ENCODE measurements around the gene EIF4G3. TPM values are rescaled to one million over a fixed set of nuclear protein-coding genes. Genes with fewer than 3 reads are reported as not detected.

The EIF4G3 gene
- total and polyA plus RNA-seq, 2 of the 8 experiments (the other 6 are each of a cell fraction or from before 2014, with no cell fraction given): 47.5 to 66.6 TPM

DNA sequence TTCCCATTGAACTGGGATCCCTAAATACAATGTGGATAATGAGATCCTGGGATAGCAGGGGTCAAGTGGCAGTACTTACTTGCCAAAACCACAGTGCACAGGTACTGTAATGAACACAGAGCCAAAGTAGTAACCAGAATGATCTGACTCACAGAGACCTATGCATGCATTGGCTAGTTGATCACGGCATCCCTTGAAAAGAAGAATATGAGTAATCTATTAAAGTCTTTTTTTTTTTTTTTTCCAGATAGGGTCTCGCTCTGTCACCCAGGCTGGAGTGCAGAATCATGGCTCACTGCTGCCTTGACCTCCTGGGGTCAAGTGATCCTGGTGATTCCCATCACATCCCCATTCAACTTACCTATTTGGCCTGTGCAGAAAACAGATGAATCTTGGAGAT is 29.4 kb upstream of the EIF4G3 start:
- Histone ChIP-seq H3K79me1 (ENCODE audit: low read depth, low read length) (no peaks in the 10 kb centered on the region), H2AK5ac (ENCODE audit: low read depth, low read length) (no peak overlapping the region), H3K9ac (replicated peaks in 1 of 4; ENCODE audit: extremely low read depth in 1 of 4, low read depth in 3 of 4, low read length in 3 of 4) (no peak overlapping the region), H4K5ac (ENCODE audit: insufficient read length, low read depth, low read length) (no peak overlapping the region), H2BK120ac (replicated peaks; ENCODE audit: low read depth, low read length) (no peak overlapping the region), H3K23ac (ENCODE audit: insufficient read length) (no peak overlapping the region), H3K4me1 (replicated peaks in 1 of 4; ENCODE audit: control insufficient read depth in 3 of 4, insufficient read depth in 4 of 4, low read length in 3 of 4) (no peaks in the 10 kb centered on the region), H4K91ac (replicated peaks; ENCODE audit: insufficient read length, low read length) (no peak overlapping the region), H3K36me3 (ENCODE audit: control insufficient read depth in 2 of 4, insufficient read depth in 4 of 4, low read length in 3 of 4) (no peaks in the 10 kb centered on the region), H3K27me3 (replicated peaks in 1 of 4; ENCODE audit: control insufficient read depth in 3 of 4, extremely low read depth in 1 of 4, insufficient read depth in 3 of 4, low read length in 3 of 4) (no peaks in the 10 kb centered on the region), H3K4me3 (ENCODE audit: extremely low read depth in 1 of 4, insufficient read depth in 2 of 4, low read depth in 3 of 4, low read length in 4 of 4) (no peak overlapping the region), H4K8ac (ENCODE audit: extremely low read depth, insufficient read depth, low read length) (no peak overlapping the region), H4K20me1 (replicated peaks in 1 of 2; ENCODE audit: control insufficient read depth in 1 of 2, insufficient read depth in 2 of 2, low read length in 2 of 2) (no peaks in the 10 kb centered on the region), H3K56ac (replicated peaks; ENCODE audit: insufficient read length, low read depth, low read length) (no peak overlapping the region), H3K14ac (ENCODE audit: insufficient read length) (no peak overlapping the region), H3K4ac (replicated peaks; ENCODE audit: insufficient read length, low read depth, low read length) (no peak overlapping the region), H3K23me2 (ENCODE audit: low read depth, low read length) (no peaks in the 10 kb centered on the region), H2BK15ac (ENCODE audit: low read length) (no peak overlapping the region), H2BK5ac (ENCODE audit: low read depth, low read length) (no peak overlapping the region), H2AFZ (ENCODE audit: low read length) (no peak overlapping the region), H3K27ac (ENCODE audit: low read depth, low read length) (no peak overlapping the region), H2BK20ac (ENCODE audit: low read length) (no peak overlapping the region), H3K79me2 (ENCODE audit: control insufficient read depth in 1 of 2, insufficient read depth in 2 of 2, low read length in 2 of 2) (no peaks in the 10 kb centered on the region), H3K9me3 (ENCODE audit: insufficient read depth in 2 of 2, low read depth in 1 of 2, low read length in 1 of 2) (no peaks in the 10 kb centered on the region), H3K4me2 (ENCODE audit: insufficient read depth in 1 of 2, low read depth in 2 of 2, low read length in 2 of 2) (no peak overlapping the region), H2BK12ac (ENCODE audit: low read depth, low read length) (no peak overlapping the region), H3K18ac (ENCODE audit: extremely low read depth, low read length) (no peak overlapping the region)
- TF ChIP-seq E2F6 (IDR thresholded peaks at IDR 0.05) (no peak), RNF2 (IDR thresholded peaks at IDR 0.05; ENCODE audit: borderline replicate concordance, low read depth, low read length, missing control alignments, poor library complexity, severe bottlenecking) (no peak), BRCA1 (IDR thresholded peaks at IDR 0.05; ENCODE audit: low read depth, low read length) (no peak), TAF1 (IDR thresholded peaks at IDR 0.05; ENCODE audit: low read depth, low read length) (no peak), SIN3A (conservative IDR thresholded peaks at IDR 0.05 in 1 of 2, IDR thresholded peaks at IDR 0.05 in 1 of 2; ENCODE audit: low read depth in 1 of 2, low read length in 2 of 2) (no peak), SRF (IDR thresholded peaks at IDR 0.05; ENCODE audit: low read depth, low read length) (no peak), KDM5A (IDR thresholded peaks at IDR 0.05; ENCODE audit: low read length) (no peak), SP1 (IDR thresholded peaks at IDR 0.05; ENCODE audit: low read depth, low read length) (no peak), CHD1 (IDR thresholded peaks at IDR 0.05; ENCODE audit: low read depth, low read length) (no peak), TEAD4 (IDR thresholded peaks at IDR 0.05; ENCODE audit: low read depth, low read length) (no peak), TAF7 (optimal IDR thresholded peaks at IDR 0.05; ENCODE audit: borderline replicate concordance, low read depth, low read length) (no peak), JUND (IDR thresholded peaks at IDR 0.05; ENCODE audit: low read length) (no peak)
- TF ChIP-seq, protein P1, sequence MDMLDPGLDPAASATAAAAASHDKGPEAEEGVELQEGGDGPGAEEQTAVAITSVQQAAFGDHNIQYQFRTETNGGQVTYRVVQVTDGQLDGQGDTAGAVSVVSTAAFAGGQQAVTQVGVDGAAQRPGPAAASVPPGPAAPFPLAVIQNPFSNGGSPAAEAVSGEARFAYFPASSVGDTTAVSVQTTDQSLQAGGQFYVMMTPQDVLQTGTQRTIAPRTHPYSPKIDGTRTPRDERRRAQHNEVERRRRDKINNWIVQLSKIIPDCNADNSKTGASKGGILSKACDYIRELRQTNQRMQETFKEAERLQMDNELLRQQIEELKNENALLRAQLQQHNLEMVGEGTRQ (IDR thresholded peaks at IDR 0.05; ENCODE audit: low read length): no peak
- FAIRE-seq (no peak), DNase-seq (ENCODE audit: low read depth in 1 of 2, low spot score in 2 of 2) (no peak)
- POLR2A ChIA-PET (ENCODE audit: partially characterized antibody): no interaction called here
- 86% methylated on average over 2 of the region's 2 CpGs; no CpG with 5 or more reads in 1 of the 2 experiments for WGBS, 2 experiments (ENCODE audit: extremely low coverage in 1 of 2, insufficient coverage in 1 of 2, insufficient read length in 1 of 2, insufficient replicate concordance in 2 of 2, low coverage in 1 of 2, low lambda C conversion rate in 2 of 2, missing lambda C conversion rate in 1 of 2)
- CTCF ChIA-PET (ENCODE audit: partially characterized antibody): interaction anchor here (0.6 to 2.0 kb wide), 5 partner anchors 11 to 329 kb away, joined by 3 to 9 read pairs (median 4); no protein-coding TSS in a partner anchor
